ENCODE data around the gene SLC66A2.
"Not testable (repeated sequence)": the region's sequence is repeated elsewhere in the genome, so short reads cannot be mapped to it uniquely, and the experiment has no call there.

SLC66A2 gene

GRCh38 chr18:79999701-80000100 lies 48.2 kb upstream of the SLC66A2 start:
- ATAC-seq = not testable (repeated sequence)

GRCh38 chr18:79991494-79991893 lies 40.0 kb upstream of the SLC66A2 start:
- no peak for TF ChIP-seq TCF4 (CRISPR knock-in tag; IDR thresholded peaks at IDR 0.05; ENCODE audit: borderline replicate concordance)
- no peak for TF ChIP-seq BACH2 (CRISPR knock-in tag; IDR thresholded peaks at IDR 0.05; ENCODE audit: borderline replicate concordance)
- TF ChIP-seq TOX (CRISPR knock-in tag; IDR thresholded peaks at IDR 0.05; ENCODE audit: borderline replicate concordance) = no peak

GRCh38 chr18:79989195-79989497 lies 37.7 kb upstream of the SLC66A2 start:
- ATAC-seq = no peak

More at GRCh38 chr18:79991494-79991893, 40.0 kb upstream of the SLC66A2 start:
- no peak for ATAC-seq

GRCh38 chr18:79988451-79989194 lies 37.2 kb upstream of the SLC66A2 start, which contains the start of gene TXNL4A:
TSS of gene TXNL4A (minus strand) at chr18:79988563. CDS start at chr18:79988392, 171 bp downstream.
- ATAC-seq = peak; percentile 98
- TF ChIP-seq ZFP3 (CRISPR knock-in tag; IDR thresholded peaks at IDR 0.05) = 0 out of 2 replicates have a peak, but pooled peaks have one; percentile 15
- no peak for TF ChIP-seq ZNF70 (CRISPR knock-in tag; IDR thresholded peaks at IDR 0.05)

More at GRCh38 chr18:79989195-79989497, 37.7 kb upstream of the SLC66A2 start:
- TF ChIP-seq CREB5 (CRISPR knock-in tag; IDR thresholded peaks at IDR 0.05; ENCODE audit: low read depth) = no peak
- TF ChIP-seq OSR1 (CRISPR knock-in tag; IDR thresholded peaks at IDR 0.05) = no peak
- TF ChIP-seq ISL1 (CRISPR knock-in tag; IDR thresholded peaks at IDR 0.05) = no peak
- TF ChIP-seq ZNF565 (CRISPR knock-in tag; conservative IDR thresholded peaks at IDR 0.05; ENCODE audit: low read depth) = no peak
- no peak for TF ChIP-seq RARB (CRISPR knock-in tag; IDR thresholded peaks at IDR 0.05)
- no peak for TF ChIP-seq ESRRG (CRISPR knock-in tag; IDR thresholded peaks at IDR 0.05)
- no peak for TF ChIP-seq ZNF70 (CRISPR knock-in tag; IDR thresholded peaks at IDR 0.05)
- no peak for TF ChIP-seq ZNF8 (CRISPR knock-in tag; IDR thresholded peaks at IDR 0.05)

- TF ChIP-seq SNAI2 (CRISPR knock-in tag; IDR thresholded peaks at IDR 0.05) = peak; percentile 79; the same call in 1 of the 2 replicates
- TF ChIP-seq BACH2 (CRISPR knock-in tag; IDR thresholded peaks at IDR 0.05; ENCODE audit: borderline replicate concordance) = no peak
- peak; percentile 70 for ATAC-seq
Measured at GRCh38 chr18:79988071-79988450, 36.6 kb upstream of the SLC66A2 start.

GRCh38 chr18:79987566-79987965 lies 36.1 kb upstream of the SLC66A2 start:
- TF ChIP-seq GLIS3 (CRISPR knock-in tag; IDR thresholded peaks at IDR 0.05) (no peak), ZC3H10 (CRISPR knock-in tag; IDR thresholded peaks at IDR 0.05) (no peak), TCF4 (CRISPR knock-in tag; IDR thresholded peaks at IDR 0.05; ENCODE audit: borderline replicate concordance) (no peak), TSHZ2 (CRISPR knock-in tag; IDR thresholded peaks at IDR 0.05) (no peak), CSDC2 (CRISPR knock-in tag; IDR thresholded peaks at IDR 0.05) (no peak), ZNF70 (CRISPR knock-in tag; IDR thresholded peaks at IDR 0.05) (no peak), ZFP3 (CRISPR knock-in tag; IDR thresholded peaks at IDR 0.05) (no peak), PPARA (CRISPR knock-in tag; IDR thresholded peaks at IDR 0.05; ENCODE audit: borderline replicate concordance) (no peak), RARB (CRISPR knock-in tag; IDR thresholded peaks at IDR 0.05) (no peak)

GRCh38 chr18:79986726-79987125 lies 35.3 kb upstream of the SLC66A2 start:
- ATAC-seq = no peak
- TF ChIP-seq TCF4 (CRISPR knock-in tag; IDR thresholded peaks at IDR 0.05; ENCODE audit: borderline replicate concordance) (no peak), ZNF70 (CRISPR knock-in tag; IDR thresholded peaks at IDR 0.05) (no peak), CREB5 (CRISPR knock-in tag; IDR thresholded peaks at IDR 0.05; ENCODE audit: low read depth) (no peak), CSRNP3 (CRISPR knock-in tag; IDR thresholded peaks at IDR 0.05) (no peak), ESRRG (CRISPR knock-in tag; IDR thresholded peaks at IDR 0.05) (no peak), ARNTL (CRISPR knock-in tag; IDR thresholded peaks at IDR 0.05; ENCODE audit: borderline replicate concordance, low read depth) (no peak), PATZ1 (CRISPR knock-in tag; IDR thresholded peaks at IDR 0.05; ENCODE audit: borderline replicate concordance) (no peak)

More at GRCh38 chr18:79987566-79987965, 36.1 kb upstream of the SLC66A2 start:
- ATAC-seq = 0 out of 3 replicates have a peak, but pooled peaks have one; percentile 3

Measured in SK-N-SH treated with all-trans-retinoic acid at 6 μM for 48 hours (cell line).